Karpas-422 (cell line): Measurements from ENCODE around the gene ZC3HAV1. TPM values are rescaled to one million over a fixed set of nuclear protein-coding genes. Genes with fewer than 3 reads are reported as not detected.

Experiments
- DNase-seq: peaks from one replicate; pipeline ENCODE4 v3.0.0-alpha.2; 2015
- H2AFZ ChIP-seq: fragments of 200-600 bp; sonication (generic); 2 replicates; pipeline ENCODE4 v1.6.1; 2014; ENCODE audit warnings: antibody characterized with exemption, low read length, mixed read lengths
- H3K27ac ChIP-seq: fragments of 200-600 bp; sonication (generic); 2 replicates; pipeline ENCODE4 v1.5.1; 2014; ENCODE audit warnings: mild to moderate bottlenecking, low read length, moderate library complexity
- H3K27me3 ChIP-seq: fragments of 200-600 bp; sonication (generic); 2 replicates; pipeline ENCODE4 v1.6.1; 2014; ENCODE audit warnings: low read length, mixed read lengths
- H3K36me3 ChIP-seq: fragments of 200-600 bp; sonication (generic); 2 replicates; pipeline ENCODE4 v1.6.1; 2014; ENCODE audit warnings: low read length, mixed read lengths; ENCODE audit not compliant: insufficient read depth
- H3K4me1 ChIP-seq: fragments of 200-600 bp; sonication (generic); 2 replicates; pipeline ENCODE4 v1.6.1; 2014; ENCODE audit warnings: mild to moderate bottlenecking, low read length, mixed read lengths
- H3K4me2 ChIP-seq: fragments of 200-600 bp; sonication (generic); 2 replicates; pipeline ENCODE4 v1.6.1; 2014; ENCODE audit warnings: low read length, low read depth, mild to moderate bottlenecking; ENCODE audit not compliant: poor library complexity, severe bottlenecking
- H3K4me3 ChIP-seq: fragments of 200-600 bp; sonication (generic); 2 replicates; pipeline ENCODE4 v1.5.1; 2014; ENCODE audit warnings: mild to moderate bottlenecking, antibody characterized with exemption, low read length, mixed read lengths
- H3K79me2 ChIP-seq: fragments of 200-600 bp; sonication (generic); 2 replicates; pipeline ENCODE4 v1.6.1; 2014; ENCODE audit warnings: mild to moderate bottlenecking, low read length, mixed read lengths
- H3K9ac ChIP-seq: fragments of 200-600 bp; sonication (generic); 2 replicates; pipeline ENCODE4 v1.6.0; 2014; ENCODE audit warnings: low read length
- H3K9me2 ChIP-seq: fragments of 200-600 bp; sonication (generic), shearing (Covaris generic); replicated peaks from 2 replicates; pipeline ENCODE4 v1.6.0; 2014; ENCODE audit warnings: mild to moderate bottlenecking, low read length, moderate library complexity; ENCODE audit not compliant: insufficient read depth
- H3K9me3 ChIP-seq: fragments of 300-700, 200-600 bp; sonication (generic); 2 replicates; pipeline ENCODE4 v1.6.1; 2014; ENCODE audit warnings: low read length, mixed read lengths
- H4K20me1 ChIP-seq: fragments of 200-600 bp; sonication (generic); 2 replicates; pipeline ENCODE4 v1.6.1; 2014; ENCODE audit warnings: mild to moderate bottlenecking, antibody characterized with exemption, low read length, low read depth; ENCODE audit not compliant: insufficient read depth
- total RNA-seq: library from RNA; depleted of rRNA; stranded (reverse); fragments of >200 nt; shearing (Covaris generic); gene quantifications from 2 replicates; pipeline ENCODE4 v1.2.3, GENCODE V29; 2014; ENCODE audit warnings: low replicate concordance

ZC3HAV1 gene
- total RNA-seq, 1 experiment from 2014 or later, result 49.2 TPM

DNA sequence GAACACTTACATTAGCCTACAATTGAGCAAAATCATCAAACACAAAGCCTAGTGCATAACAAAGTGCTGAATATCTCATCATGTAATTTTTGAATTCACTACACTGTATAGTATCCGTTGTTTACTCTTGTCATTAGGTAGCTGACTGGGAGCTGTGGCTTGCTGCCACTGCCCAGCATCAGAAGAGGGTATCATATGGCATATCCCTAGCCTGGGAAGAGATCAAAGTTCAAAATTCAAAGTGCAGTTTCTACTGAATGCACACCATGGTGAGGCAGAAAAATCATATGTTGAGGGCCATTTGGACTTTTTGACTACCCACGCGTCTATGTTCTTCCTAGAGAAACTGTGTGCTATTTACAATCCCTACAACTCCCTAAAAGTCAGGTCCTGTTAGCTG is 7.5 kb upstream of the ZC3HAV1 start:
- Histone ChIP-seq H3K79me2 (no peaks in the 10 kb centered on the region), H3K36me3 (no peaks in the 10 kb centered on the region), H3K27me3 (no peaks in the 10 kb centered on the region), H3K9me3 (no peaks in the 10 kb centered on the region), H3K9ac (no peak overlapping the region), H3K27ac (no peak overlapping the region), H3K4me3 (no peak overlapping the region), H3K4me1 (peaks cover 5% of the 10 kb centered on the region), H2AFZ (no peak overlapping the region), H3K4me2 (no peak overlapping the region), H4K20me1 (no peaks in the 10 kb centered on the region), H3K9me2 (no peaks in the 10 kb centered on the region)
- DNase-seq, result no peak

DNA sequence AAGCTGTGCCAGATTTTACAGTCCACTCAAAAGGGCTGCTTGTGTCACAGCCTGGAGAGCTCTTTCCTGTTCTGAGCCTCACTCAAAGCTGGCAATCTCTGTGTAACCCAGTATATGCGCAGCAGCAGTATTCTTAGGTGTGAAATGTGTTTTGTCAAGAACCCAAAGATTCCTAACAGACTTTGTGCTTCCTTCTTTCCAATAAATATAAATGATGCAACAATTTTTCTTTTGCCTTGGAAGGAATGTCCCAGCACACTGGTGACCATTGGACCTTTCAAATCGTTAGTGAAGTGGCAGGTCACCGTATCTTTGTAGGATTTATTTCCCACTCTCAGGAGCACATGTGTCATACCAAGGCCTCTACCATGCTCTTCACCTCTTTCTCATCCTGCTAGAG is 5.6 kb upstream of the ZC3HAV1 start:
- DNase-seq, result no peak
- Histone ChIP-seq H3K9ac (no peak overlapping the region), H2AFZ (no peak overlapping the region), H3K4me3 (no peak overlapping the region), H3K27me3 (no peaks in the 10 kb centered on the region), H3K79me2 (peaks cover 3% of the 10 kb centered on the region; the same call in 1 of the 2 replicates), H3K4me2 (no peak overlapping the region), H3K4me1 (peaks cover 11% of the 10 kb centered on the region), H3K9me3 (no peaks in the 10 kb centered on the region), H4K20me1 (no peaks in the 10 kb centered on the region), H3K9me2 (no peaks in the 10 kb centered on the region), H3K36me3 (no peaks in the 10 kb centered on the region), H3K27ac (no peak overlapping the region)

DNA sequence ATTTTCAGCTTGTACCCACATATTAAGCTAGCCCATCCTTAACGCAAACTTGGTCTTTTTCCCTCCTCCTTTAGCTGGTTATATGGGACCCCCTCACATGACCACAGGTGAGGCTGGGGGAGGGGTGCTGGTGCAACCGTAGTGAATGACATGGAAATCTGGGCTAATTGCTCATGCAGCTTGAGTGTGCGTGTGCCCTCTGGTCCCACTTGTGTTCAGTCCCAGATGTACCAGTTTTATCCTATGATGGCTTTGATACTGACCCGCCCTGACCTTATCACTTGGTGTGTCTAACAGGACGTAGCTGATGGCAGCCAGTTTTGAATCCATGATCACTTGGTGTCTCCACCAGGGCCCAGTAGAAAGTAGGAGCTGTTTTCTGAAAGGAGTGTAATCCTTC is 5.1 kb upstream of the ZC3HAV1 start:
- Histone ChIP-seq H3K9me2 (no peaks in the 10 kb centered on the region), H3K36me3 (no peaks in the 10 kb centered on the region), H3K27ac (no peak overlapping the region), H3K9ac (no peak overlapping the region), H3K4me3 (no peak overlapping the region), H3K27me3 (no peaks in the 10 kb centered on the region), H3K4me1 (peaks cover 15% of the 10 kb centered on the region), H3K4me2 (no peak overlapping the region), H3K79me2 (peaks cover 8% of the 10 kb centered on the region), H3K9me3 (no peaks in the 10 kb centered on the region), H2AFZ (no peak overlapping the region), H4K20me1 (no peaks in the 10 kb centered on the region)
- no peak for DNase-seq

DNA sequence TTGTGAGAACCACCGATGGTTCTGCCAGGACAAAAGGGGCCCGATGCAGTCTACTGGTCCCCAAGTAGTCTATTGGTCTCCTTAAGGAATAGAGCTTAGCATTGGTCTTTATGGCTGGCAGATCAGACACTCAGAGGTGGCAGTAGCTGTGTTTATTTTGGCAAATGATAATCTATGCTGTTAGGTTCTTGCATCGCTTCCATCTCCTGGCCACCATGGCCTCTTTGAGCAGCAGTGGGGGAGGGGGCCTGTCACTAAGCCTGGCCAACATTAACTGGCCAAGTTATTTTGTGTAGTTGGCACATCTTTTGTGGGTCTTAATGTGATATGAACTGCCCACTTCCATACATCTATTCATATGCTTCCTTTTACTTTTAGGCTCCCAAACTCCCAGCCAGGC is 4.5 kb upstream of the ZC3HAV1 start:
- H4K20me1 ChIP-seq, result no peaks in the 10 kb centered on the region
- no peak overlapping the region for H3K4me3 ChIP-seq
- H3K4me1 ChIP-seq, result peaks cover 11% of the 10 kb centered on the region
- H3K27ac ChIP-seq, result no peak overlapping the region
- no peak overlapping the region for H3K9ac ChIP-seq
- no peaks in the 10 kb centered on the region for H3K9me2 ChIP-seq
- H3K36me3 ChIP-seq, result no peaks in the 10 kb centered on the region
- no peak overlapping the region for H3K4me2 ChIP-seq
- no peak for DNase-seq
- no peaks in the 10 kb centered on the region for H3K9me3 ChIP-seq
- no peak overlapping the region for H2AFZ ChIP-seq
- peaks cover 13% of the 10 kb centered on the region for H3K79me2 ChIP-seq
- no peaks in the 10 kb centered on the region for H3K27me3 ChIP-seq

DNA sequence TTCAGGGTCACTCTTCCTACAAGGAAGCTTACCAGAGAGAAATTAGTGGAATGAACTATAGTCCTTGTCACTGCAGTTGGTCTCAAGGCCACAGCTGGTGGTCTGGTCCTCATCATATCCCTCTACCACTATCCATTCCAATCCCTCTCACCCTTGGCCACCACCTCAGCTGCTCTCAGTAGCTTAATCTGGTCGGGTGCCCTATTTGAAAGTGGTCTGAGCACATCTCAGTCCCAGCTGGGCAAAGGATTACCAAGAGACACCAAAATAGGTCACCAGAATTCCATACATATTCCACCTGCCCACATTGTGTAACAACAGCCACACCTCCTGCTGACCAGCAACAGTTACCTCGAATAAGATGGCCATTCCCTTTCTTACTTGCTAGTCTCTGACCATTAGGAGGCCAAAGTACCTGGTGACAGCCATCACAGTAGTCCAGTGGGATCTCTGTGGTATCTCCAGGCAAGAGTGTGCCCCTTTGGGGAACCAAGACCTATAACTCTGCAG is 3.3 kb upstream of the ZC3HAV1 start:
- no peaks in the 10 kb centered on the region for H3K27me3 ChIP-seq
- no peaks in the 10 kb centered on the region for H3K9me2 ChIP-seq
- peaks cover 9% of the 10 kb centered on the region; the same call in 1 of the 2 replicates for H4K20me1 ChIP-seq
- peaks cover 11% of the 10 kb centered on the region for H3K4me1 ChIP-seq
- DNase-seq, result no peak
- no peak overlapping the region for H3K4me3 ChIP-seq
- H3K36me3 ChIP-seq, result no peaks in the 10 kb centered on the region
- H3K4me2 ChIP-seq, result no peak overlapping the region
- H3K9ac ChIP-seq, result no peak overlapping the region
- H3K79me2 ChIP-seq, result peaks cover 26% of the 10 kb centered on the region
- no peak overlapping the region for H3K27ac ChIP-seq
- H3K9me3 ChIP-seq, result no peaks in the 10 kb centered on the region
- no peak overlapping the region for H2AFZ ChIP-seq

DNA sequence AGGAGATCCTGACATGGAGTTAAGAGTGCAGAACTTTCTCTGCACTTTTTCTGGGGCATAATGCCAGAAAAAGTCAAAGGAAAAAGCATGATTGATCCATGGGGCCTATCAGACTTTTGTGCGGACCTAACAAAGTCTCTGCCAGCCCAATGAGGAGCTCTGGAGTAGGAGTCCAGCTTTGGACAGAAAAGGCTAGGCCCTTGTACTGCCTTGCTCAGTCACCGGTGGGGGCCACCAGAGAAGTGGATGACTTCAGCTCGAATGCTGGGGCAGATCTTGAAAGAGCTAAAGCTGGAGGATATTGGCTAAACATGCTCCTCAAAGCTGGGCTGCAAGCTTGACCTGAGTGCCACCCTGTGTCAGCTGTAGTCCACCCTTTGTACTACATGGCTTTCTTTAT is 2.8 kb upstream of the ZC3HAV1 start:
- H3K36me3 ChIP-seq, result no peaks in the 10 kb centered on the region
- no peaks in the 10 kb centered on the region for H3K9me3 ChIP-seq
- H2AFZ ChIP-seq, result no peak overlapping the region
- no peak overlapping the region for H3K4me2 ChIP-seq
- DNase-seq, result no peak
- H3K9ac ChIP-seq, result no peak overlapping the region
- no peaks in the 10 kb centered on the region for H3K27me3 ChIP-seq
- no peaks in the 10 kb centered on the region for H3K9me2 ChIP-seq
- H3K79me2 ChIP-seq, result peaks cover 30% of the 10 kb centered on the region
- H4K20me1 ChIP-seq, result peaks cover 11% of the 10 kb centered on the region; the same call in 1 of the 2 replicates
- H3K4me1 ChIP-seq, result peaks cover 16% of the 10 kb centered on the region
- no peak overlapping the region for H3K4me3 ChIP-seq
- H3K27ac ChIP-seq, result no peak overlapping the region

DNA sequence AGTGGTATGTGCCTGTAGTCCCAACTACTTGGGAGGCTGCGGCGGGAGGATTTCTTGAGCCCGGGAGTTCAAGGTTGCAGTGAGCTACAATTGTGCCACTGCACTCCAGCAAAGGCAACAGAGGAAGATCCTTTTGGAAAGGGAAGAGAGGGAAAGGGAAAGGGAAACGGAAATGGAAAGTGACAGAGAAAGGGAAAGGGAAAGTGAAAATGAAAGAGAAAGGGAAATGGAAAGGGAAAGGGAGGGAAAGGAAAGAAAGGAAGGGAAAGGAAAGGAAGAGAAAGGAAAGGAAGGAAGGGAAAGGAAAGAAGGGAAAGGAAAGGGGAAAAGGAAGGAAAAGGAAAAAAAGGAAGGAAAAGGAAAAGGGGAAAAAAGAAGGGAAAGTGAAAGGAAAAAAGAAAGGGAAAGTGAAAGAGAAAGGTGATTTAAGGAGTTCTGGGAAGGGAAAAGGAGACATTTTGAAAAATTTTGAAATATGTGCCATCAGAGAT is 2.3 kb upstream of the ZC3HAV1 start:
- Histone ChIP-seq H4K20me1 (peaks cover 11% of the 10 kb centered on the region; the same call in 1 of the 2 replicates), H3K4me3 (no peak overlapping the region), H3K9me3 (no peaks in the 10 kb centered on the region), H3K9ac (no peak overlapping the region), H2AFZ (no peak overlapping the region), H3K4me2 (no peak overlapping the region), H3K27me3 (no peaks in the 10 kb centered on the region), H3K36me3 (no peaks in the 10 kb centered on the region), H3K9me2 (no peaks in the 10 kb centered on the region), H3K4me1 (peaks cover 21% of the 10 kb centered on the region), H3K27ac (no peak overlapping the region), H3K79me2 (peaks cover 35% of the 10 kb centered on the region)
- no peak for DNase-seq

DNA sequence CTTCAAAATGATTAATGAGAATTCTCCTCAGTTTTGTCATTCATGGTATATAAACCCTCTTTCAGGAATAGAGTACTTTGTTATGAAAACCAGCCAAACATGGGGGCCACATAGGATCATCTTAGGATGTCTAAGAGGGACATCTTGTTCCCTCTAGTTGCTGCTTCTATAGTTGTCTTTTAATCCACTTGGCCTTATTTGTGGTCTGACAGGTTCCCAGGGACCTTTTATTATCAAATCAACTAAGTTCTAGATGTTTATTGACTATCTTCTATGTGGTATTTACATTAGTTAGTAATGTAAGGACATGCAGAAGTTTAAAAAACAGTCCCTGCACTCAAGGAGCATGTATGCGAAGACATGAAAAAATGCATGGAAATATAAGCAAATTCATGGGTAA is 1.6 kb upstream of the ZC3HAV1 start:
- H3K36me3 ChIP-seq, result no peaks in the 10 kb centered on the region
- H3K9ac ChIP-seq, result no peak overlapping the region
- no peak for DNase-seq
- H2AFZ ChIP-seq, result no peak overlapping the region
- H4K20me1 ChIP-seq, result peaks cover 11% of the 10 kb centered on the region; the same call in 1 of the 2 replicates
- no peaks in the 10 kb centered on the region for H3K9me2 ChIP-seq
- no peak overlapping the region for H3K4me2 ChIP-seq
- H3K27ac ChIP-seq, result no peak overlapping the region
- no peaks in the 10 kb centered on the region for H3K9me3 ChIP-seq
- H3K79me2 ChIP-seq, result peaks cover 42% of the 10 kb centered on the region
- no peak overlapping the region for H3K4me3 ChIP-seq
- no peaks in the 10 kb centered on the region for H3K27me3 ChIP-seq
- H3K4me1 ChIP-seq, result peaks cover 28% of the 10 kb centered on the region
